K562 (cell line): ENCODE results near the gene RCE1. TPM values are rescaled to one million over a fixed set of nuclear protein-coding genes. Genes with fewer than 3 reads are reported as not detected.

Experiments used
- ATAC-seq: fragments of 200-7000 bp; cut with Tn5 transposase; 3 replicates; pipeline ENCODE4 v1.9.1; 2020; ENCODE audit warnings: moderate library complexity
- BruUV-seq: library from RNA; stranded (reverse); fragments of 400-500 nt; replicated peaks from 2 replicates; lab custom pipeline; 2021; lab: Mats Ljungman, UMichigan
- CTCF ChIA-PET: fragments of 300-600 bp; formaldehyde crosslinking; extraction: SDS; loops from one replicate; lab custom pipeline; 2021; ENCODE audit warnings: low intra/inter-chr PET ratio; lab: Yijun Ruan, JAX
- POLR2A ChIA-PET: fragments of 300-600, 350-650 bp; sonication (Branson Sonifier 250); formaldehyde crosslinking; extraction: SDS; loops from one replicate; lab custom pipeline; 2021; ENCODE audit warnings: antibody characterized with exemption, inconsistent platforms; lab: Yijun Ruan, JAX
- DNase-seq, 4 experiments: peaks; one replicate each; pipeline versions ENCODE4 v3.0.0 to v3.0.0-alpha.2; 2011 to 2018; ENCODE audit warnings: low spot score in 3 of 4, mixed read lengths in 3 of 4; ENCODE audit errors: extremely low read depth in 1 of 4
- FAIRE-seq: peaks from 2 replicates; lab custom pipeline; 2011; peaks lifted over from hg19 to GRCh38; lab: Jason Lieb, UNC
- H2AFZ ChIP-seq: 2 replicates; pipeline ENCODE4 v1.6.0; 2011; ENCODE audit warnings: low read depth, low read length, control low read depth, inconsistent platforms
- H3K27ac ChIP-seq: fragments of 200-600 bp; 3 replicates; pipeline ENCODE4 v1.8.0; 2011; ENCODE audit warnings: low read depth, mild to moderate bottlenecking, control low read depth, inconsistent platforms, low read length, moderate library complexity, mixed read lengths; ENCODE audit errors: extremely low read depth
- H3K27me3 ChIP-seq, 2 experiments: fragments of 300-600 bp in 1 of 2; 2 replicates in 1 of 2; 3 replicates in 1 of 2; pipeline versions ENCODE4 v1.6.0 to v1.8.0; 2011; ENCODE audit warnings: inconsistent platforms in 2 of 2, low read length in 2 of 2, mild to moderate bottlenecking in 1 of 2, mixed read lengths in 1 of 2, moderate library complexity in 1 of 2; ENCODE audit not compliant: control insufficient read depth in 2 of 2, insufficient read depth in 2 of 2
- H3K36me3 ChIP-seq: fragments of 300-600 bp; 3 replicates; pipeline ENCODE4 v1.8.0; 2011; ENCODE audit warnings: mild to moderate bottlenecking, low read length, inconsistent platforms; ENCODE audit not compliant: control insufficient read depth, insufficient read depth
- H3K4me1 ChIP-seq, 2 experiments: fragments of 200-600 bp in 1 of 2; replicated peaks in 1 of 2; 2 replicates in 1 of 2; 3 replicates in 1 of 2; pipeline versions ENCODE4 v1.5.1 to v1.8.0; 2011; ENCODE audit warnings: inconsistent platforms in 2 of 2, low read length in 2 of 2, mild to moderate bottlenecking in 1 of 2, mixed read lengths in 1 of 2, moderate library complexity in 1 of 2; ENCODE audit not compliant: control insufficient read depth in 2 of 2, insufficient read depth in 2 of 2
- H3K4me2 ChIP-seq: 2 replicates; pipeline ENCODE4 v1.6.1; 2011; ENCODE audit warnings: low read length, control low read depth, inconsistent platforms, mixed read lengths; ENCODE audit not compliant: insufficient read depth
- H3K4me3 ChIP-seq: fragments of 200-600 bp; sonication (generic), shearing (Covaris generic); 2 replicates; pipeline ENCODE4 v1.5.1; 2016; ENCODE audit warnings: control low read depth, inconsistent platforms
- H3K79me2 ChIP-seq: fragments of 200-600 bp; 3 replicates; pipeline ENCODE4 v1.8.0; 2011; ENCODE audit warnings: low read length, inconsistent platforms; ENCODE audit not compliant: control insufficient read depth, insufficient read depth
- H3K9ac ChIP-seq, 2 experiments: 2 replicates each; pipeline versions ENCODE4 v1.6.0 to v1.6.1; 2011; ENCODE audit warnings: low read depth in 2 of 2, low read length in 2 of 2, control low read depth in 1 of 2, inconsistent platforms in 1 of 2, mild to moderate bottlenecking in 1 of 2, mixed read lengths in 1 of 2; ENCODE audit not compliant: insufficient read depth in 1 of 2
- H3K9me1 ChIP-seq: one replicate; pipeline ENCODE4 v1.6.0; 2011; ENCODE audit warnings: inconsistent platforms, mild to moderate bottlenecking, low read length, moderate library complexity; ENCODE audit not compliant: control insufficient read depth, insufficient read depth
- H3K9me3 ChIP-seq: replicated peaks from 2 replicates; pipeline ENCODE4 v1.5.1; 2011; ENCODE audit warnings: low read depth, low read length, inconsistent platforms; ENCODE audit not compliant: control insufficient read depth, insufficient read depth
- H4K20me1 ChIP-seq: replicated peaks from 2 replicates; pipeline ENCODE4 v1.6.1; 2011; ENCODE audit warnings: low read length, inconsistent platforms, mixed read lengths; ENCODE audit not compliant: control insufficient read depth, insufficient read depth
- ATF3 ChIP-seq, 2 experiments: fragments of 450-650 bp in 1 of 2; sonication (generic) in 1 of 2; formaldehyde crosslinking in 1 of 2; IDR thresholded peaks in 1 of 2; conservative IDR thresholded peaks in 1 of 2; 2 replicates each; pipeline versions ENCODE4 v1.6.1 to v1.8.1; 2016 to 2023; ENCODE audit warnings: mild to moderate bottlenecking in 2 of 2, moderate library complexity in 2 of 2, inconsistent platforms in 1 of 2, missing genetic modification reagents in 1 of 2
- E2F6 ChIP-seq, 2 experiments: IDR thresholded peaks; 2 replicates each; pipeline ENCODE4 v1.6.1; 2011; ENCODE audit warnings: borderline replicate concordance in 1 of 2, control low read depth in 1 of 2, low read depth in 1 of 2, low read length in 1 of 2, mild to moderate bottlenecking in 1 of 2, mixed read lengths in 1 of 2, moderate library complexity in 1 of 2; ENCODE audit not compliant: insufficient read depth in 1 of 2, insufficient read length in 1 of 2, poor library complexity in 1 of 2, severe bottlenecking in 1 of 2; ENCODE audit errors: extremely low read depth in 1 of 2
- NR3C1 ChIP-seq: sonication (generic); formaldehyde crosslinking; IDR thresholded peaks from 2 replicates; pipeline ENCODE4 v1.8.1; 2022; ENCODE audit warnings: missing genetic modification reagents
- ZBTB9 ChIP-seq: fragments of 450-650 bp; formaldehyde crosslinking; IDR thresholded peaks from 2 replicates; pipeline ENCODE4 v1.4.0; 2020; ENCODE audit warnings: mild to moderate bottlenecking, moderate library complexity
- ZNF143 ChIP-seq: sonication (generic); formaldehyde crosslinking; IDR thresholded peaks from 2 replicates; pipeline ENCODE4 v1.9.0; 2022; ENCODE audit warnings: mild to moderate bottlenecking, missing genetic modification reagents
- ZNF79 ChIP-seq: fragments of 250-450 bp; sonication (Bioruptor Pico); IDR thresholded peaks from 2 replicates; pipeline ENCODE4 v1.4.0; 2020; ENCODE audit warnings: low read depth, mild to moderate bottlenecking, moderate library complexity
- WGBS: fragments of 100-300 bp; shearing (Covaris generic); methylation state at CpG from one replicate; pipeline ENCODE4 v1.1.6; 2016; ENCODE audit warnings: low coverage, mixed read lengths; ENCODE audit not compliant: insufficient coverage; ENCODE audit errors: missing lambda C conversion rate; 5-methylcytosine and 5-hydroxymethylcytosine counted together
- in situ Hi-C: fragments of 300-500 bp; cut with MboI; formaldehyde crosslinking; loops from 4 replicates; pipeline ENCODE4 v1.15.0; 2018; ENCODE audit warnings: inconsistent platforms, mixed read lengths
- intact Hi-C: fragments of 100-400 bp; cut with micrococcal nuclease; formaldehyde crosslinking; loops from 2 replicates; pipeline ENCODE4 v1.14.2; 2022
- polyA plus RNA-seq, 8 experiments: library from polyadenylated mRNA; depleted of rRNA in 4 of 8; stranded (reverse) in 5 of 8; unstranded in 3 of 8; fragments of >200 nt; fragmentation: Nextera tagmentation in 2 of 8; fragmentation: Illumina TruSeq in 1 of 8; extraction: Ambion mirVana in 2 of 8; extraction: Trizol in 1 of 8; gene quantifications; 2 replicates each; pipeline versions ENCODE4 v1.2.1 to v1.2.3, GENCODE V29; 2011 to 2014; ENCODE audit warnings: inconsistent platforms in 1 of 8, missing spikeins in 1 of 8
- total RNA-seq, 7 experiments: library from RNA; depleted of rRNA in 6 of 7; stranded (reverse); fragments of >200 nt in 6 of 7; fragmentation: Illumina TruSeq in 2 of 7; extraction: Trizol in 2 of 7; gene quantifications; 2 replicates each; pipeline versions ENCODE4 v1.2.1 to v1.2.3, GENCODE V29; 2011 to 2021; ENCODE audit warnings: low replicate concordance in 1 of 7
- TF ChIP-seq, protein P1 (sequence below): sonication (generic); formaldehyde crosslinking; IDR thresholded peaks from 2 replicates; pipeline ENCODE4 v1.8.0; 2022; ENCODE audit warnings: missing genetic modification reagents, mild to moderate bottlenecking, moderate library complexity, borderline replicate concordance
- TF ChIP-seq, protein P2 (sequence below): sonication (generic); formaldehyde crosslinking; IDR thresholded peaks from 2 replicates; pipeline ENCODE4 v1.9.0; 2022; ENCODE audit warnings: mild to moderate bottlenecking, missing genetic modification reagents
- TF ChIP-seq, protein P3 (sequence below): IDR thresholded peaks from 2 replicates; pipeline ENCODE4 v1.6.1; 2011; ENCODE audit warnings: borderline replicate concordance, low read depth, mild to moderate bottlenecking, moderate library complexity, low read length; ENCODE audit not compliant: insufficient read depth, poor library complexity, severe bottlenecking

Gene RCE1
- total and polyA plus RNA-seq, 9 of the 15 experiments (the other 6 are each of a cell fraction or from before 2014, with no cell fraction given), result 0.75 to 41.5 (median 15.1) TPM

GRCh38 chr11:66851698-66852465, 8.6 kb downstream of the RCE1 start:
- FAIRE-seq (peak; percentile 71), DNase-seq (peak in 3 of 4 experiments; percentile 43 to 58 (median 55)), ATAC-seq (peak; percentile 40)
- no peaks in the 10 kb centered on the region for H3K9me1 ChIP-seq
- in situ Hi-C loops (loop anchor here (5.0 kb wide), 1 partner anchor 125 kb away; the partner anchor contains the start of gene C11orf86), intact Hi-C loops (no loop called here)
- peaks cover 10% of the 10 kb centered on the region; the same call in 2 of the 3 replicates for H3K79me2 ChIP-seq
- H3K9ac ChIP-seq, result peak overlapping the region in 1 of 2 experiments; percentile 41; a peak in 2 of 4 replicates
- peaks cover 30% of the 10 kb centered on the region; the same call in 2 of the 3 replicates for H3K36me3 ChIP-seq
- no peak overlapping the region for H2AFZ ChIP-seq
- H3K27ac ChIP-seq, result no peak overlapping the region
- no peak overlapping the region for H3K4me2 ChIP-seq
- POLR2A ChIA-PET, result interaction anchor here (0.6 to 5.5 kb wide), 5 partner anchors 8 to 167 kb away, joined by 3 to 58 read pairs (median 3); partner anchors contain the start of gene RCE1
- H3K4me1 ChIP-seq, result peaks cover 11 to 70% of the 10 kb centered on the region in 2 experiments; a peak in 4 of 5 replicates
- CTCF ChIA-PET, result no interaction called here
- H3K4me3 ChIP-seq, result no peak overlapping the region
- BruUV-seq, result no TSS peak
- 61% methylated on average over 24 of the region's 26 CpGs for WGBS
- H3K27me3 ChIP-seq, result no peaks in the 10 kb centered on the region
- no peaks in the 10 kb centered on the region for H3K9me3 ChIP-seq
- H4K20me1 ChIP-seq, result no peaks in the 10 kb centered on the region
- TF ChIP-seq ATF3 (IDR thresholded peaks at IDR 0.05) (no peak), ATF3 (CRISPR knock-in tag; conservative IDR thresholded peaks at IDR 0.05) (no peak), E2F6 (IDR thresholded peaks at IDR 0.05; ENCODE audit: borderline replicate concordance in 1 of 2, extremely low read depth in 1 of 2, insufficient read depth in 1 of 2, insufficient read length in 1 of 2, low read depth in 1 of 2, low read length in 1 of 2, poor library complexity in 1 of 2, severe bottlenecking in 1 of 2) (peak in 1 of 2 experiments; percentile 41), ZNF143 (CRISPR knock-in tag) (peak; percentile 79), NR3C1 (CRISPR knock-in tag) (no peak), ZNF79 (no peak), ZBTB9 (CRISPR knock-in tag) (no peak)
- TF ChIP-seq, protein P1, sequence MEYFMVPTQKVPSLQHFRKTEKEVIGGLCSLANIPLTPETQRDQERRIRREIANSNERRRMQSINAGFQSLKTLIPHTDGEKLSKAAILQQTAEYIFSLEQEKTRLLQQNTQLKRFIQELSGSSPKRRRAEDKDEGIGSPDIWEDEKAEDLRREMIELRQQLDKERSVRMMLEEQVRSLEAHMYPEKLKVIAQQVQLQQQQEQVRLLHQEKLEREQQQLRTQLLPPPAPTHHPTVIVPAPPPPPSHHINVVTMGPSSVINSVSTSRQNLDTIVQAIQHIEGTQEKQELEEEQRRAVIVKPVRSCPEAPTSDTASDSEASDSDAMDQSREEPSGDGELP (CRISPR knock-in tag), result peak; percentile 30; the same call in 1 of the 2 replicates
- TF ChIP-seq, protein P2, sequence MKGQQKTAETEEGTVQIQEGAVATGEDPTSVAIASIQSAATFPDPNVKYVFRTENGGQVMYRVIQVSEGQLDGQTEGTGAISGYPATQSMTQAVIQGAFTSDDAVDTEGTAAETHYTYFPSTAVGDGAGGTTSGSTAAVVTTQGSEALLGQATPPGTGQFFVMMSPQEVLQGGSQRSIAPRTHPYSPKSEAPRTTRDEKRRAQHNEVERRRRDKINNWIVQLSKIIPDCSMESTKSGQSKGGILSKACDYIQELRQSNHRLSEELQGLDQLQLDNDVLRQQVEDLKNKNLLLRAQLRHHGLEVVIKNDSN, result peak; percentile 47
- TF ChIP-seq, protein P3, sequence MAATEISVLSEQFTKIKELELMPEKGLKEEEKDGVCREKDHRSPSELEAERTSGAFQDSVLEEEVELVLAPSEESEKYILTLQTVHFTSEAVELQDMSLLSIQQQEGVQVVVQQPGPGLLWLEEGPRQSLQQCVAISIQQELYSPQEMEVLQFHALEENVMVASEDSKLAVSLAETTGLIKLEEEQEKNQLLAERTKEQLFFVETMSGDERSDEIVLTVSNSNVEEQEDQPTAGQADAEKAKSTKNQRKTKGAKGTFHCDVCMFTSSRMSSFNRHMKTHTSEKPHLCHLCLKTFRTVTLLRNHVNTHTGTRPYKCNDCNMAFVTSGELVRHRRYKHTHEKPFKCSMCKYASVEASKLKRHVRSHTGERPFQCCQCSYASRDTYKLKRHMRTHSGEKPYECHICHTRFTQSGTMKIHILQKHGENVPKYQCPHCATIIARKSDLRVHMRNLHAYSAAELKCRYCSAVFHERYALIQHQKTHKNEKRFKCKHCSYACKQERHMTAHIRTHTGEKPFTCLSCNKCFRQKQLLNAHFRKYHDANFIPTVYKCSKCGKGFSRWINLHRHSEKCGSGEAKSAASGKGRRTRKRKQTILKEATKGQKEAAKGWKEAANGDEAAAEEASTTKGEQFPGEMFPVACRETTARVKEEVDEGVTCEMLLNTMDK, result peak; percentile 39
